Esophagus muscularis mucosa (tissue), 4 donors: ENCODE data around the gene CAMTA1. TPM values are rescaled to one million over a fixed set of nuclear protein-coding genes. Genes with fewer than 3 reads are reported as not detected.

ENCODE experiments used
- DNase-seq: peaks from one replicate; pipeline ENCODE4 v3.0.0-alpha.2; 2017; ENCODE audit errors: extremely low spot score
- H3K27ac ChIP-seq, 4 donors: fragments of 200-600 bp; sonication (generic); replicated peaks in 1 of 4; 1 replicate in 3 of 4; 2 replicates in 1 of 4; pipeline ENCODE4 v1.5.1; 2016 to 2019; ENCODE audit warnings: mild to moderate bottlenecking in 1 of 4
- H3K27me3 ChIP-seq, 4 donors: fragments of 200-600 bp; sonication (generic); one replicate each; pipeline versions ENCODE4 v1.5.1 to v1.6.0; 2016 to 2019
- H3K36me3 ChIP-seq, 4 donors: fragments of 200-600 bp; sonication (generic); one replicate each; pipeline ENCODE4 v1.5.1; 2016 to 2019
- H3K4me1 ChIP-seq, 4 donors: fragments of 200-600 bp; sonication (generic); one replicate each; pipeline ENCODE4 v1.5.1; 2016 to 2019
- H3K4me3 ChIP-seq, 4 donors: fragments of 200-600 bp; sonication (generic); 1 replicate in 2 of 4; 2 replicates in 2 of 4; pipeline ENCODE4 v1.5.1; 2016 to 2019; ENCODE audit warnings: mild to moderate bottlenecking in 4 of 4, moderate library complexity in 1 of 4
- H3K9me3 ChIP-seq, 4 donors: fragments of 200-600 bp; sonication (generic); 1 replicate in 3 of 4; 2 replicates in 1 of 4; pipeline ENCODE4 v1.5.1; 2016 to 2019
- CTCF ChIP-seq, 3 experiments: fragments of 200-600 bp in 2 of 3; fragments of 450-650 bp in 1 of 3; sonication (generic) in 2 of 3; IDR thresholded peaks; one replicate each; pipeline ENCODE4 v1.5.1; 2017 to 2019; ENCODE audit warnings: antibody characterized with exemption in 3 of 3, mild to moderate bottlenecking in 2 of 3, moderate library complexity in 1 of 3
- EP300 ChIP-seq: sonication (generic); formaldehyde crosslinking; IDR thresholded peaks from one replicate; pipeline ENCODE4 v1.6.1; 2017; ENCODE audit warnings: antibody characterized with exemption
- POLR2A ChIP-seq: fragments of 450-650 bp; IDR thresholded peaks from one replicate; pipeline ENCODE4 v1.6.1; 2017; ENCODE audit warnings: antibody characterized with exemption, moderate library complexity, mild to moderate bottlenecking, low read depth
- POLR2AphosphoS5 ChIP-seq, 2 donors: sonication (generic); formaldehyde crosslinking; IDR thresholded peaks; one replicate each; pipeline ENCODE4 v1.6.1; 2017; ENCODE audit warnings: antibody characterized with exemption in 2 of 2
- WGBS: methylation state at CpG from one replicate; pipeline ENCODE4 v1.1.5; 2018; 5-methylcytosine and 5-hydroxymethylcytosine counted together
- intact Hi-C: fragments of 100-400 bp; cut with DNase I; formaldehyde crosslinking; loops from one replicate; pipeline ENCODE4 v1.15.1; 2023
- total RNA-seq, 4 donors: library from RNA; depleted of rRNA; stranded (reverse); fragments of >200 nt; gene quantifications; one replicate each; pipeline versions ENCODE4 v1.1.0 to v1.2.1, GENCODE V29; 2016

Gene CAMTA1
- total RNA-seq, 4 donors from 2014 or later = 109 to 226 (median 139) TPM

- TF ChIP-seq CTCF (IDR thresholded peaks at IDR 0.05) = no peak
- no peak for TF ChIP-seq POLR2AphosphoS5 (IDR thresholded peaks at IDR 0.05)
- no peak for TF ChIP-seq EP300
- TF ChIP-seq POLR2A = no peak
- 84% methylated on average over 11 of the region's 12 CpGs for WGBS
- no peak overlapping the region for H3K27ac ChIP-seq
- H3K4me1 ChIP-seq = peaks cover 6 to 10% (median 8%) of the 10 kb centered on the region in 4 donors
- peaks cover 0 to 51% (median 0%) of the 10 kb centered on the region in 4 donors for H3K27me3 ChIP-seq
- H3K36me3 ChIP-seq = no peaks in the 10 kb centered on the region
- H3K9me3 ChIP-seq = no peaks in the 10 kb centered on the region
- no peak overlapping the region for H3K4me3 ChIP-seq
- intact Hi-C loops = loop anchor here (10.0 kb wide), 1 partner anchor 361 kb away; no protein-coding TSS in a partner anchor
- DNase-seq = no peak
Measured at GRCh38 chr1:7625401-7625800, 840.1 kb downstream of the CAMTA1 start.

- Histone ChIP-seq H3K4me1 (no peaks in the 10 kb centered on the region), H3K9me3 (no peaks in the 10 kb centered on the region), H3K36me3 (no peaks in the 10 kb centered on the region), H3K4me3 (no peak overlapping the region), H3K27ac (no peak overlapping the region), H3K27me3 (peaks cover 0 to 61% (median 0%) of the 10 kb centered on the region in 4 donors)
- intact Hi-C loops = loop anchor here (10.0 kb wide), 1 partner anchor 363 kb away; no protein-coding TSS in a partner anchor
- TF ChIP-seq CTCF (IDR thresholded peaks at IDR 0.05) (no peak), EP300 (no peak), POLR2AphosphoS5 (IDR thresholded peaks at IDR 0.05) (no peak), POLR2A (no peak)
- no peak for DNase-seq
- WGBS = 60% methylated on average over 1 of the region's 4 CpGs
Measured at GRCh38 chr1:7628273-7628672, 843.0 kb downstream of the CAMTA1 start.

GRCh38 chr1:7629011-7629410 is 843.8 kb downstream of the CAMTA1 start:
- no peak overlapping the region for H3K27ac ChIP-seq
- no peaks in the 10 kb centered on the region for H3K9me3 ChIP-seq
- DNase-seq = no peak
- intact Hi-C loops = loop anchor here (10.0 kb wide), 1 partner anchor 364 kb away; no protein-coding TSS in a partner anchor
- 87% methylated on average over 7 of the region's 8 CpGs for WGBS
- TF ChIP-seq CTCF (IDR thresholded peaks at IDR 0.05) (no peak), POLR2AphosphoS5 (IDR thresholded peaks at IDR 0.05) (no peak), EP300 (no peak), POLR2A (no peak)
- H3K4me3 ChIP-seq = no peak overlapping the region
- no peaks in the 10 kb centered on the region for H3K4me1 ChIP-seq
- peaks cover 0 to 57% (median 0%) of the 10 kb centered on the region in 4 donors for H3K27me3 ChIP-seq
- no peaks in the 10 kb centered on the region for H3K36me3 ChIP-seq

- DNase-seq = no peak
- Histone ChIP-seq H3K36me3 (no peaks in the 10 kb centered on the region), H3K27me3 (peaks cover 0 to 52% (median 0%) of the 10 kb centered on the region in 4 donors), H3K4me1 (no peaks in the 10 kb centered on the region), H3K9me3 (no peaks in the 10 kb centered on the region), H3K4me3 (no peak overlapping the region), H3K27ac (no peak overlapping the region)
- intact Hi-C loops = loop anchor here (10.0 kb wide), 1 partner anchor 365 kb away; no protein-coding TSS in a partner anchor
- TF ChIP-seq POLR2AphosphoS5 (IDR thresholded peaks at IDR 0.05) (no peak), CTCF (IDR thresholded peaks at IDR 0.05) (no peak), EP300 (no peak)
- 80% methylated on average over 22 of the region's 22 CpGs for WGBS
Measured at GRCh38 chr1:7629465-7630195, 844.4 kb downstream of the CAMTA1 start.
